Measurements from ENCODE around the gene ODC1.

The ODC1 gene

GRCh38 chr2:10433947-10434885 lies 13.9 kb downstream of the ODC1 start:
- DNase-seq (ENCODE audit: low read depth) = no peak

GRCh38 chr2:10433264-10433946 lies 14.7 kb downstream of the ODC1 start:
- no peak for DNase-seq (ENCODE audit: low read depth)

- no peak for DNase-seq (ENCODE audit: low read depth)
Observed at GRCh38 chr2:10432311-10433181, 15.6 kb downstream of the ODC1 start.

- DNase-seq (ENCODE audit: low read depth) = no peak
Observed at GRCh38 chr2:10431797-10432196, 16.3 kb downstream of the ODC1 start.

- no peak for DNase-seq (ENCODE audit: low read depth)
Observed at GRCh38 chr2:10430886-10431622, 17.1 kb downstream of the ODC1 start.

GRCh38 chr2:10428924-10429323 lies 19.2 kb downstream of the ODC1 start:
- DNase-seq (ENCODE audit: low read depth) = no peak

GRCh38 chr2:10428355-10428754 lies 19.8 kb downstream of the ODC1 start:
- no peak for DNase-seq (ENCODE audit: low read depth)

- DNase-seq (ENCODE audit: low read depth) = peak; percentile 22
Observed at GRCh38 chr2:10427618-10427949, 20.5 kb downstream of the ODC1 start.

- no peak for DNase-seq (ENCODE audit: low read depth)
Observed at GRCh38 chr2:10426726-10427617, 21.2 kb downstream of the ODC1 start.

- DNase-seq (ENCODE audit: low read depth) = no peak
Observed at GRCh38 chr2:10425699-10426098, 22.4 kb downstream of the ODC1 start.

- DNase-seq (ENCODE audit: low read depth) = no peak
Observed at GRCh38 chr2:10424916-10425505, 23.1 kb downstream of the ODC1 start.

- no peak for DNase-seq (ENCODE audit: low read depth)
Observed at GRCh38 chr2:10424051-10424450, 24.1 kb downstream of the ODC1 start.

- DNase-seq (ENCODE audit: low read depth) = no peak
Observed at GRCh38 chr2:10423400-10423774, 24.7 kb downstream of the ODC1 start.

GRCh38 chr2:10422732-10423399 lies 25.3 kb downstream of the ODC1 start:
- DNase-seq (ENCODE audit: low read depth) = no peak

GRCh38 chr2:10422251-10422650 lies 25.9 kb downstream of the ODC1 start:
- no peak for DNase-seq (ENCODE audit: low read depth)

GRCh38 chr2:10419553-10420257 lies 28.4 kb downstream of the ODC1 start:
- no peak for DNase-seq (ENCODE audit: low read depth)

- DNase-seq (ENCODE audit: low read depth) = no peak
Observed at GRCh38 chr2:10417551-10418335, 30.4 kb downstream of the ODC1 start.

GRCh38 chr2:10415640-10416039 lies 32.5 kb downstream of the ODC1 start:
- DNase-seq (ENCODE audit: low read depth) = no peak

All from fibroblast of gingiva (primary cell).